AG09319 (cell line): ENCODE results near the gene PHKB.
"Not testable (repeated sequence)": the region's sequence is repeated elsewhere in the genome, so short reads cannot be mapped to it uniquely, and the experiment has no call there.

ENCODE experiments used
- DNase-seq: peaks from one replicate; pipeline ENCODE4 v3.0.0-alpha.2; 2010; ENCODE audit warnings: low read depth; ENCODE audit errors: extremely low read depth
- CTCF ChIP-seq: IDR thresholded peaks from 2 replicates; pipeline ENCODE4 v1.5.1; 2011; ENCODE audit warnings: low read depth, mild to moderate bottlenecking, inconsistent platforms, low read length, moderate library complexity

PHKB gene

GRCh38 chr16:47666434-47666833 is 205.3 kb downstream of the PHKB start:
- TF ChIP-seq CTCF = no peak
- DNase-seq = no peak

GRCh38 chr16:47667956-47668355 is 206.8 kb downstream of the PHKB start:
- DNase-seq = no peak
- no peak for TF ChIP-seq CTCF

- no peak for DNase-seq
- no peak for TF ChIP-seq CTCF
These were observed 211.3 kb downstream of the PHKB start for GRCh38 chr16:47672475-47672874.

- no peak for TF ChIP-seq CTCF
- no peak for DNase-seq
These were observed 215.6 kb downstream of the PHKB start for GRCh38 chr16:47676635-47677177.

GRCh38 chr16:47681571-47681970 is 220.4 kb downstream of the PHKB start:
- DNase-seq = not testable (repeated sequence)

GRCh38 chr16:47687694-47688093 is 226.6 kb downstream of the PHKB start:
- TF ChIP-seq CTCF = no peak
- no peak for DNase-seq

GRCh38 chr16:47693226-47693625 is 232.1 kb downstream of the PHKB start:
- TF ChIP-seq CTCF = no peak
- DNase-seq = no peak

GRCh38 chr16:47694543-47694942 is 233.4 kb downstream of the PHKB start:
- DNase-seq = no peak
- TF ChIP-seq CTCF = no peak
